GM19240 (cell line): Measurements from ENCODE around the gene CYP19A1.
A peak's percentile ranks its signal among the peaks of the same experiment; 100 is the strongest.

ENCODE experiments used
- DNase-seq: peaks from one replicate; pipeline ENCODE4 v3.0.0; 2011; ENCODE audit warnings: low spot score; ENCODE audit not compliant: insufficient read length

CYP19A1 gene

GRCh38 chr15:51186891-51187290 is 151.5 kb downstream of the CYP19A1 start:
- DNase-seq = no peak

GRCh38 chr15:51186181-51186705 is 152.2 kb downstream of the CYP19A1 start:
- DNase-seq = no peak

- no peak for DNase-seq
Observed at GRCh38 chr15:51185213-51186159, 152.9 kb downstream of the CYP19A1 start.

GRCh38 chr15:51184627-51185026 is 153.8 kb downstream of the CYP19A1 start:
- DNase-seq = no peak

- DNase-seq = no peak
Observed at GRCh38 chr15:51183076-51183475, 155.3 kb downstream of the CYP19A1 start.

GRCh38 chr15:51181905-51182304 is 156.5 kb downstream of the CYP19A1 start:
- DNase-seq = no peak

GRCh38 chr15:51181221-51181620 is 157.2 kb downstream of the CYP19A1 start:
- no peak for DNase-seq

- no peak for DNase-seq
Observed at GRCh38 chr15:51180534-51180933, 157.9 kb downstream of the CYP19A1 start.

GRCh38 chr15:51180011-51180410 is 158.4 kb downstream of the CYP19A1 start:
- no peak for DNase-seq

GRCh38 chr15:51172193-51172592 is 166.2 kb downstream of the CYP19A1 start:
- no peak for DNase-seq

- DNase-seq = no peak
Observed at GRCh38 chr15:51171634-51171932, 166.8 kb downstream of the CYP19A1 start.

GRCh38 chr15:51170882-51171633 is 167.3 kb downstream of the CYP19A1 start:
- DNase-seq = no peak

GRCh38 chr15:51168700-51169099 is 169.7 kb downstream of the CYP19A1 start:
- no peak for DNase-seq

- DNase-seq = no peak
Observed at GRCh38 chr15:51163843-51164242, 174.6 kb downstream of the CYP19A1 start.

GRCh38 chr15:51162865-51163762 is 175.3 kb downstream of the CYP19A1 start:
- DNase-seq = peak; percentile 84

GRCh38 chr15:51161491-51162220 is 176.7 kb downstream of the CYP19A1 start:
- no peak for DNase-seq

- DNase-seq = no peak
Observed at GRCh38 chr15:51160484-51160883, 177.9 kb downstream of the CYP19A1 start.
